Upper lobe of left lung (tissue), 4 donors: ENCODE results near the gene NUCKS1.
A peak's percentile ranks its signal among the peaks of the same experiment; 100 is the strongest.

Source experiments
- POLR2A ChIP-seq, 4 donors: fragments of 450-650 bp; IDR thresholded peaks; one replicate each; pipeline ENCODE4 v1.5.1; 2016 to 2017; ENCODE audit warnings: antibody characterized with exemption in 4 of 4, mild to moderate bottlenecking in 2 of 4
- POLR2AphosphoS5 ChIP-seq, 2 donors: sonication (generic); formaldehyde crosslinking; IDR thresholded peaks; one replicate each; pipeline ENCODE4 v1.5.1; 2017; ENCODE audit warnings: antibody characterized with exemption in 2 of 2
- TF ChIP-seq, protein P1 (sequence below), 6 experiments: fragments of 450-650 bp in 4 of 6; fragments of 200-600 bp in 2 of 6; sonication (generic) in 2 of 6; IDR thresholded peaks; one replicate each; pipeline ENCODE4 v1.5.1; 2016 to 2019; ENCODE audit warnings: antibody characterized with exemption in 6 of 6

DNA sequence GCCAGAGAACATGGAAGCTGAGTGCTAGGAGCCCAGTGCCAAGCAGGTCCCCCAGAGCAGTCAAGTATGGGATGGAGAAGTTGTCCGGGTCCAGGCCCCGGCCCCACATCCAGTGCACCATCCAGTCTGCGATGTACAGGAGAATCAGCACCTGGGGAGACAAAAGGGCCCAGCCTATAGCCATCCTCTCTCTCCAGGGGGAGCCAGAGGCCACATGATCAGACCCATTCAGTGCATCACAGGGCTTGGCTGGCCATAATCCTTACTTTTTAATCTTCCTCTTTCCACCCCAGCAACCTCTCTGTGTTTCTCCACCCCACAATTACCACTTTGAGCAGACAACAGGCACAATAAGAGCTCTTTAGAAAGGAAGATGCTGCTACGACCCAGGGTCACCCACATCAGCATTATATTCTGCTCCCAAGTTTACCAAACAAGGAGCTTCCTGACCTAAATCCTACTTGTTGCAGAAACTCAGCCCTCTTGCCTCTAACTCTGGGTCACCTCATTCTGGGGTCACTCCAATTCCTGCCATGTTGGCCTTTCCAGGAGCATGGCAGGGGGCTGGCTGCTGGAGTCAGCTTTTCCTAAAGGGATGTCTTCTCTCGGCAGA is 41.7 kb upstream of the NUCKS1 start:
- TF ChIP-seq POLR2A (IDR thresholded peaks at IDR 0.05) (no peak), POLR2AphosphoS5 (IDR thresholded peaks at IDR 0.05) (no peak)
- TF ChIP-seq, protein P1, sequence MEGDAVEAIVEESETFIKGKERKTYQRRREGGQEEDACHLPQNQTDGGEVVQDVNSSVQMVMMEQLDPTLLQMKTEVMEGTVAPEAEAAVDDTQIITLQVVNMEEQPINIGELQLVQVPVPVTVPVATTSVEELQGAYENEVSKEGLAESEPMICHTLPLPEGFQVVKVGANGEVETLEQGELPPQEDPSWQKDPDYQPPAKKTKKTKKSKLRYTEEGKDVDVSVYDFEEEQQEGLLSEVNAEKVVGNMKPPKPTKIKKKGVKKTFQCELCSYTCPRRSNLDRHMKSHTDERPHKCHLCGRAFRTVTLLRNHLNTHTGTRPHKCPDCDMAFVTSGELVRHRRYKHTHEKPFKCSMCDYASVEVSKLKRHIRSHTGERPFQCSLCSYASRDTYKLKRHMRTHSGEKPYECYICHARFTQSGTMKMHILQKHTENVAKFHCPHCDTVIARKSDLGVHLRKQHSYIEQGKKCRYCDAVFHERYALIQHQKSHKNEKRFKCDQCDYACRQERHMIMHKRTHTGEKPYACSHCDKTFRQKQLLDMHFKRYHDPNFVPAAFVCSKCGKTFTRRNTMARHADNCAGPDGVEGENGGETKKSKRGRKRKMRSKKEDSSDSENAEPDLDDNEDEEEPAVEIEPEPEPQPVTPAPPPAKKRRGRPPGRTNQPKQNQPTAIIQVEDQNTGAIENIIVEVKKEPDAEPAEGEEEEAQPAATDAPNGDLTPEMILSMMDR (IDR thresholded peaks at IDR 0.05) = peak; percentile 49 to 81 (median 76)
